IMR-90 (cell line): ENCODE results near the gene JPT2. TPM values are rescaled to one million over a fixed set of nuclear protein-coding genes. Genes with fewer than 3 reads are reported as not detected.

Experiments used
- ATAC-seq: fragments of 200-7000 bp; cut with Tn5 transposase; 2 replicates; pipeline ENCODE4 v1.9.1; 2020; ENCODE audit warnings: low read depth, mild to moderate bottlenecking, moderate library complexity
- BruUV-seq: library from RNA; stranded (reverse); fragments of 400-500 nt; replicated peaks from 2 replicates; lab custom pipeline; 2021; lab: Mats Ljungman, UMichigan
- CTCF ChIA-PET: fragments of 300-600 bp; formaldehyde crosslinking; extraction: SDS; loops from one replicate; lab custom pipeline; 2021; ENCODE audit warnings: antibody characterized with exemption; lab: Yijun Ruan, JAX
- POLR2A ChIA-PET: fragments of 300-600 bp; sonication (Branson Sonifier 250); formaldehyde crosslinking; loops from one replicate; lab custom pipeline; 2022; ENCODE audit warnings: antibody characterized with exemption; ENCODE audit not compliant: unreplicated experiment; lab: Charles Lee
- DNase-seq: peaks from one replicate; pipeline ENCODE4 v3.0.0; 2013
- H2AFZ ChIP-seq: replicated peaks from 2 replicates; pipeline ENCODE3; 2013; ENCODE audit warnings: low read length, mild to moderate bottlenecking; ENCODE audit not compliant: poor library complexity
- H2AK5ac ChIP-seq: 2 replicates; pipeline ENCODE4 v1.6.1; 2013; ENCODE audit warnings: low read depth, low read length, inconsistent platforms
- H2AK9ac ChIP-seq: replicated peaks from 2 replicates; pipeline ENCODE3; 2013; ENCODE audit warnings: mild to moderate bottlenecking, low read depth, low read length, moderate library complexity; ENCODE audit not compliant: poor library complexity
- H2BK120ac ChIP-seq: 2 replicates; pipeline ENCODE4 v1.6.1; 2013; ENCODE audit warnings: low read depth, low read length, inconsistent platforms
- H2BK15ac ChIP-seq: 3 replicates; pipeline ENCODE4 v1.6.1; 2013; ENCODE audit warnings: low read depth, low read length, inconsistent platforms
- H2BK20ac ChIP-seq: 2 replicates; pipeline ENCODE4 v1.6.1; 2013; ENCODE audit warnings: low read depth, mild to moderate bottlenecking, inconsistent platforms, low read length, moderate library complexity
- H2BK5ac ChIP-seq: 2 replicates; pipeline ENCODE4 v1.6.1; 2013; ENCODE audit warnings: mild to moderate bottlenecking, low read depth, low read length, inconsistent platforms; ENCODE audit not compliant: poor library complexity, severe bottlenecking
- H3K14ac ChIP-seq: replicated peaks from 2 replicates; pipeline ENCODE4 v1.6.1; 2013; ENCODE audit warnings: low read depth, low read length, inconsistent platforms
- H3K18ac ChIP-seq: 2 replicates; pipeline ENCODE4 v1.6.1; 2013; ENCODE audit warnings: low read depth, low read length, control low read depth
- H3K23ac ChIP-seq: 2 replicates; pipeline ENCODE4 v1.6.1; 2013; ENCODE audit warnings: low read depth, low read length, inconsistent platforms
- H3K27ac ChIP-seq: 2 replicates; pipeline ENCODE4 v1.5.1; 2013; ENCODE audit warnings: mild to moderate bottlenecking, control low read depth, low read length; ENCODE audit not compliant: insufficient read depth
- H3K27me3 ChIP-seq: 2 replicates; pipeline ENCODE4 v1.6.1; 2013; ENCODE audit warnings: low read length; ENCODE audit not compliant: control insufficient read depth, insufficient read depth
- H3K36me3 ChIP-seq: 2 replicates; pipeline ENCODE4 v1.6.1; 2013; ENCODE audit warnings: low read length, mixed read lengths; ENCODE audit not compliant: control insufficient read depth, insufficient read depth
- H3K4ac ChIP-seq: 2 replicates; pipeline ENCODE4 v1.6.1; 2013; ENCODE audit warnings: low read depth, low read length, inconsistent platforms
- H3K4me1 ChIP-seq: 2 replicates; pipeline ENCODE4 v1.6.1; 2013; ENCODE audit warnings: low read length, mixed read lengths; ENCODE audit not compliant: control insufficient read depth, insufficient read depth
- H3K4me2 ChIP-seq: 2 replicates; pipeline ENCODE4 v1.6.1; 2013; ENCODE audit warnings: low read depth, mild to moderate bottlenecking, control low read depth, low read length, moderate library complexity
- H3K4me3 ChIP-seq: 2 replicates; pipeline ENCODE4 v1.5.1; 2013; ENCODE audit warnings: low read depth, mild to moderate bottlenecking, control low read depth, low read length, moderate library complexity; ENCODE audit not compliant: insufficient read depth
- H3K56ac ChIP-seq: 2 replicates; pipeline ENCODE4 v1.6.1; 2013; ENCODE audit warnings: low read length, inconsistent platforms; ENCODE audit not compliant: insufficient read depth; ENCODE audit errors: extremely low read depth
- H3K79me1 ChIP-seq, 2 experiments: 2 replicates each; pipeline ENCODE4 v1.6.1; 2013; ENCODE audit warnings: low read length in 2 of 2, inconsistent platforms in 1 of 2, low read depth in 1 of 2
- H3K9ac ChIP-seq: 2 replicates; pipeline ENCODE4 v1.6.1; 2013; ENCODE audit warnings: low read depth, low read length, control low read depth
- H3K9me1 ChIP-seq: 2 replicates; pipeline ENCODE4 v1.6.1; 2013; ENCODE audit warnings: low read length, inconsistent platforms; ENCODE audit not compliant: insufficient read depth
- H3K9me3 ChIP-seq: 2 replicates; pipeline ENCODE4 v1.6.1; 2013; ENCODE audit warnings: low read length; ENCODE audit not compliant: control insufficient read depth, insufficient read depth
- H4K20me1 ChIP-seq: 2 replicates; pipeline ENCODE4 v1.6.1; 2013; ENCODE audit warnings: low read length, inconsistent platforms; ENCODE audit not compliant: insufficient read depth
- H4K5ac ChIP-seq: 2 replicates; pipeline ENCODE4 v1.6.1; 2013; ENCODE audit warnings: mild to moderate bottlenecking, low read depth, low read length, control low read depth
- H4K8ac ChIP-seq, 2 experiments: 2 replicates each; pipeline ENCODE4 v1.6.1; 2013; ENCODE audit warnings: low read depth in 2 of 2, low read length in 2 of 2, control low read depth in 1 of 2, inconsistent platforms in 1 of 2
- H4K91ac ChIP-seq: 2 replicates; pipeline ENCODE4 v1.6.1; 2013; ENCODE audit warnings: low read depth, low read length, inconsistent platforms; ENCODE audit not compliant: insufficient read depth
- BHLHE40 ChIP-seq: fragments of 150-350 bp; IDR thresholded peaks from 2 replicates; pipeline ENCODE4 v1.6.1; 2016; ENCODE audit warnings: mild to moderate bottlenecking, low read depth, low read length
- CEBPB ChIP-seq: IDR thresholded peaks from 2 replicates; pipeline ENCODE4 v1.6.1; 2012; ENCODE audit warnings: low read depth, low read length, improper control_type of control experiment
- CHD1 ChIP-seq: IDR thresholded peaks from 2 replicates; pipeline ENCODE4 v1.6.1; 2012; ENCODE audit warnings: low read depth, low read length, improper control_type of control experiment
- FOS ChIP-seq: fragments of 150-350 bp; IDR thresholded peaks from 2 replicates; pipeline ENCODE4 v1.6.1; 2016; ENCODE audit warnings: low read depth, low read length
- MAFK ChIP-seq: IDR thresholded peaks from 2 replicates; pipeline ENCODE4 v1.6.1; 2012; ENCODE audit warnings: low read depth, low read length, improper control_type of control experiment
- MAZ ChIP-seq: IDR thresholded peaks from 2 replicates; pipeline ENCODE4 v1.6.1; 2012; ENCODE audit warnings: low read depth, mild to moderate bottlenecking, low read length, improper control_type of control experiment, moderate library complexity, borderline replicate concordance
- MXI1 ChIP-seq: IDR thresholded peaks from 2 replicates; pipeline ENCODE4 v1.6.1; 2012; ENCODE audit warnings: low read depth, mild to moderate bottlenecking, low read length, moderate library complexity, borderline replicate concordance
- NFE2L2 ChIP-seq: fragments of 150-350 bp; IDR thresholded peaks from 2 replicates; pipeline ENCODE4 v1.6.1; 2016; ENCODE audit warnings: low read depth, mild to moderate bottlenecking, low read length
- POLR2A ChIP-seq: IDR thresholded peaks from 2 replicates; pipeline ENCODE4 v1.6.1; 2012; ENCODE audit warnings: mild to moderate bottlenecking, low read depth, low read length
- RAD21 ChIP-seq: IDR thresholded peaks from 2 replicates; pipeline ENCODE4 v1.6.1; 2012; ENCODE audit warnings: low read length, improper control_type of control experiment
- RCOR1 ChIP-seq: IDR thresholded peaks from 2 replicates; pipeline ENCODE4 v1.6.1; 2012; ENCODE audit warnings: mild to moderate bottlenecking, low read length, improper control_type of control experiment; ENCODE audit not compliant: insufficient replicate concordance
- SMC3 ChIP-seq: fragments of 150-350 bp; IDR thresholded peaks from 2 replicates; pipeline ENCODE4 v1.6.1; 2016; ENCODE audit warnings: low read depth, mild to moderate bottlenecking, antibody characterized with exemption, low read length, moderate library complexity
- WGBS, 2 experiments: methylation state at CpG; one replicate each; pipeline versions ENCODE4 v1.1.5 to v1.1.7; 2013; ENCODE audit warnings: missing lambda C conversion rate in 2 of 2; ENCODE audit not compliant: insufficient read length in 1 of 2; ENCODE audit errors: extremely low coverage in 2 of 2; 5-methylcytosine and 5-hydroxymethylcytosine counted together
- dilution Hi-C: fragments of 300-500 bp; cut with HindIII; formaldehyde crosslinking; loops from one replicate; pipeline ENCODE4 v1.14.3; 2018; ENCODE audit warnings: low sequenced_read_pairs; ENCODE audit not compliant: unreplicated experiment
- in situ Hi-C: fragments of 300-500 bp; cut with MboI; formaldehyde crosslinking; loops from 3 replicates; pipeline ENCODE4 v1.14.3; 2019; ENCODE audit warnings: low sequenced_read_pairs, inconsistent platforms, mixed read lengths
- intact Hi-C: fragments of 100-400 bp; cut with micrococcal nuclease; formaldehyde crosslinking; loops from 2 replicates; pipeline ENCODE4 v1.10.0; 2022
- polyA plus RNA-seq, 3 experiments: library from polyadenylated mRNA; depleted of rRNA; stranded (reverse); fragments of >200 nt; gene quantifications; 2 replicates each; pipeline ENCODE4 v1.2.3, GENCODE V29; 2012; ENCODE audit warnings: low replicate concordance in 1 of 3
- total RNA-seq: library from RNA; depleted of rRNA; stranded (reverse); fragments of >200 nt; gene quantifications from 2 replicates; pipeline ENCODE4 v1.2.3, GENCODE V29; 2012
- TF ChIP-seq, protein P1 (sequence below): fragments of 150-350 bp; IDR thresholded peaks from 2 replicates; pipeline ENCODE4 v1.6.1; 2016; ENCODE audit warnings: low read depth, mild to moderate bottlenecking, low read length, moderate library complexity, borderline replicate concordance
- TF ChIP-seq, protein P2 (sequence below): conservative IDR thresholded peaks from 2 replicates; pipeline ENCODE4 v1.5.1; 2012; ENCODE audit warnings: mild to moderate bottlenecking, low read depth, low read length, improper control_type of control experiment
- TF ChIP-seq, protein P3 (sequence below): fragments of 150-350 bp; IDR thresholded peaks from 2 replicates; pipeline ENCODE4 v1.6.1; 2017; ENCODE audit warnings: mild to moderate bottlenecking, antibody characterized with exemption, low read length, low read depth

Gene JPT2
- total and polyA plus RNA-seq, 2 of the 4 experiments (the other 2 are of a cell fraction) = 40.0 to 41.5 TPM

DNA sequence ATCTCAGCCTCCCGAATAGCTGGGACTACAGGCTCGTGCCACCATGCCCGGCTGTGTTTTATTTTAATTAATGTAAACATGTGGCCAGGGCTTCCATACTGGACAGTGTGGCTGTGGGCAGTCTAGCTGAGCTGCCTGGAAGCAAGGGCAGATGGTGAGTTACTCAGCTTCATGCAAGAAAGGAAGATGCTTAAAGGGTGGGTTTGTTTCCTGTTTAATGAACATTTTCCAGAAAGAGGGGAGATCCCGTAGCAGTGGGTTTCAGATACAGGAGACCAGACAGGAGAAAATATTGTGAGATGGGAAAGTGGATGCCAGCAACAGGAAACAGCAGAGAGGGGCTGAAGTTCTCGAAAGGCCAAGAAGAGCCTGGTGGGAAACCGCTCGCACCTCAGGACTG is 35.3 kb downstream of the JPT2 start:
- ChIA-PET CTCF (no interaction called here), POLR2A (no interaction called here)
- Histone ChIP-seq H3K4ac (no peak overlapping the region), H3K4me2 (no peak overlapping the region), H3K14ac (no peak overlapping the region), H3K18ac (no peak overlapping the region), H3K9ac (no peak overlapping the region), H3K36me3 (no peaks in the 10 kb centered on the region), H2AK9ac (no peak overlapping the region), H3K4me3 (no peak overlapping the region), H3K79me1 (peaks cover 24 to 79% of the 10 kb centered on the region in 2 experiments), H3K23ac (no peak overlapping the region), H2BK15ac (no peak overlapping the region), H2BK20ac (no peak overlapping the region), H4K5ac (no peak overlapping the region), H3K4me1 (peaks cover 11% of the 10 kb centered on the region), H2AFZ (no peak overlapping the region), H2BK5ac (no peak overlapping the region), H2BK120ac (no peak overlapping the region), H3K27ac (no peak overlapping the region), H3K27me3 (no peaks in the 10 kb centered on the region), H3K9me3 (no peaks in the 10 kb centered on the region), H4K20me1 (peaks cover 81% of the 10 kb centered on the region), H4K91ac (no peak overlapping the region), H4K8ac (no peak overlapping the region), H2AK5ac (peak overlapping the region; percentile 13; the same call in 1 of the 2 replicates), H3K56ac (no peak overlapping the region), H3K9me1 (peaks cover 33% of the 10 kb centered on the region)
- in situ Hi-C loops (loop anchor here (5.0 kb wide), 1 partner anchor 49 kb away; no protein-coding TSS in a partner anchor), dilution Hi-C loops (no loop called here), intact Hi-C loops (no loop called here)
- ATAC-seq (peak; percentile 35), DNase-seq (no peak)
- no TSS peak for BruUV-seq
- no CpG with 5 or more reads among the region's 7 CpGs for WGBS, 2 experiments
- TF ChIP-seq MAZ (no peak), MAFK (no peak), CEBPB (no peak), MXI1 (no peak), RCOR1 (no peak), BHLHE40 (no peak), CHD1 (no peak), NFE2L2 (no peak), SMC3 (no peak), RAD21 (no peak), POLR2A (no peak), FOS (no peak)
- TF ChIP-seq, protein P1, sequence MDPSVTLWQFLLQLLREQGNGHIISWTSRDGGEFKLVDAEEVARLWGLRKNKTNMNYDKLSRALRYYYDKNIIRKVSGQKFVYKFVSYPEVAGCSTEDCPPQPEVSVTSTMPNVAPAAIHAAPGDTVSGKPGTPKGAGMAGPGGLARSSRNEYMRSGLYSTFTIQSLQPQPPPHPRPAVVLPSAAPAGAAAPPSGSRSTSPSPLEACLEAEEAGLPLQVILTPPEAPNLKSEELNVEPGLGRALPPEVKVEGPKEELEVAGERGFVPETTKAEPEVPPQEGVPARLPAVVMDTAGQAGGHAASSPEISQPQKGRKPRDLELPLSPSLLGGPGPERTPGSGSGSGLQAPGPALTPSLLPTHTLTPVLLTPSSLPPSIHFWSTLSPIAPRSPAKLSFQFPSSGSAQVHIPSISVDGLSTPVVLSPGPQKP = no peak
- TF ChIP-seq, protein P2, sequence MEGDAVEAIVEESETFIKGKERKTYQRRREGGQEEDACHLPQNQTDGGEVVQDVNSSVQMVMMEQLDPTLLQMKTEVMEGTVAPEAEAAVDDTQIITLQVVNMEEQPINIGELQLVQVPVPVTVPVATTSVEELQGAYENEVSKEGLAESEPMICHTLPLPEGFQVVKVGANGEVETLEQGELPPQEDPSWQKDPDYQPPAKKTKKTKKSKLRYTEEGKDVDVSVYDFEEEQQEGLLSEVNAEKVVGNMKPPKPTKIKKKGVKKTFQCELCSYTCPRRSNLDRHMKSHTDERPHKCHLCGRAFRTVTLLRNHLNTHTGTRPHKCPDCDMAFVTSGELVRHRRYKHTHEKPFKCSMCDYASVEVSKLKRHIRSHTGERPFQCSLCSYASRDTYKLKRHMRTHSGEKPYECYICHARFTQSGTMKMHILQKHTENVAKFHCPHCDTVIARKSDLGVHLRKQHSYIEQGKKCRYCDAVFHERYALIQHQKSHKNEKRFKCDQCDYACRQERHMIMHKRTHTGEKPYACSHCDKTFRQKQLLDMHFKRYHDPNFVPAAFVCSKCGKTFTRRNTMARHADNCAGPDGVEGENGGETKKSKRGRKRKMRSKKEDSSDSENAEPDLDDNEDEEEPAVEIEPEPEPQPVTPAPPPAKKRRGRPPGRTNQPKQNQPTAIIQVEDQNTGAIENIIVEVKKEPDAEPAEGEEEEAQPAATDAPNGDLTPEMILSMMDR = no peak
- TF ChIP-seq, protein P3, sequence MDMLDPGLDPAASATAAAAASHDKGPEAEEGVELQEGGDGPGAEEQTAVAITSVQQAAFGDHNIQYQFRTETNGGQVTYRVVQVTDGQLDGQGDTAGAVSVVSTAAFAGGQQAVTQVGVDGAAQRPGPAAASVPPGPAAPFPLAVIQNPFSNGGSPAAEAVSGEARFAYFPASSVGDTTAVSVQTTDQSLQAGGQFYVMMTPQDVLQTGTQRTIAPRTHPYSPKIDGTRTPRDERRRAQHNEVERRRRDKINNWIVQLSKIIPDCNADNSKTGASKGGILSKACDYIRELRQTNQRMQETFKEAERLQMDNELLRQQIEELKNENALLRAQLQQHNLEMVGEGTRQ = no peak
